ENCODE results near the gene EXPH5. TPM values are rescaled to one million over a fixed set of nuclear protein-coding genes. Genes with fewer than 3 reads are reported as not detected.
"Not testable (repeated sequence)": the region's sequence is repeated elsewhere in the genome, so short reads cannot be mapped to it uniquely, and the experiment has no call there.

Gene EXPH5
- 0.56 and 0.65 TPM in 2 replicates for total RNA-seq

DNA sequence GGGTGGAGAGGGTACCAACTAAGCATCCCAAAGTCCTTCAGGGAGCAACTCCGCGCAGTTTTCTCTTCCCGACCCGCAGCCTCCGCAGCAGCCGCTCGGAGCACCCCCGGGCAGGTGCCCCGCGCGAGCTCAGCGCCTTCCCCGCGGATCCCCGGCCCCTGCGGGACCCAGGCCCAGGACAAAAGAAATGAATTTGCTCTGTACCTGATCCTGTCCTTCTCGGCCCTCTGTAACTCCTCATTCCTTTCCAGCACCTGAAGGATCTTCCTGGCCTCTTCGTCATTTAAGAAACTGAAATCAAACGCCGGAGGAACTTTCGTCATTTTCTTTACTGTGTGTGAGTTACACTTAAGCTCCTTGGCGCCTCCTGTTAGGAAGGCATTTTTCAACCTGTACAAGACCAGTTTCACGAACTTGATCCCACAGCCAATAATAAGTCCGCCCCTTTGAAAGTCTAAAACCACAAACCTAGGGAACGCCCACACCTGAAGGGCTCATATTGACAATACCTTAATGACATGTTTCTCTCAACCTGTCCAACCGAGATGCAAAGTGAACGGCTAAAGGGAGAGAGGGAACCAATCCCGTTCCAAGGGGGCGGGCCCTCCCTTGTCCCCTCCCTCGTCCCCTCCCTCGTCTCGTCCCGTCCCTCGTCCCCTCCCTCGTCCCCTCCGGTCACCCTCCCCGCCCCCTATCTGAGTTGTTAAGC lies at the start of gene EXPH5:
TSS of gene EXPH5 (minus strand) at position 555 of the 709 bp plus-strand sequence. CDS start at position 323, 232 bp downstream.
- DNase-seq (ENCODE audit: low spot score): peak; percentile 76
- Mint-ChIP-seq H3K27ac (peak within 1 kb of the TSS; percentile 75), H3K27me3 (ENCODE audit: insufficient read depth) (peaks cover 29% of the 10 kb centered on the region), H3K9me3 (no peaks in the 10 kb centered on the region), H3K36me3 (ENCODE audit: low read depth) (no peaks in the 10 kb centered on the region), H3K4me3 (peak within 1 kb of the TSS; percentile 89), H3K4me1 (ENCODE audit: low read depth) (peaks cover 23% of the 10 kb centered on the region)
- intact Hi-C loops (cut with micrococcal nuclease): loop anchor here (1.0 to 2.0 kb wide), 10 partner anchors 28 to 1028 kb away; partner anchors contain the start of genes ALKBH8, ATM, C11orf65 and CUL5

- H3K27ac Mint-ChIP-seq; H3K9me3 Mint-ChIP-seq; H3K4me1 Mint-ChIP-seq (ENCODE audit: low read depth); H3K4me3 Mint-ChIP-seq; H3K36me3 Mint-ChIP-seq (ENCODE audit: low read depth); intact Hi-C loops (cut with micrococcal nuclease); DNase-seq (ENCODE audit: low spot score): not testable (repeated sequence)
- H3K27me3 Mint-ChIP-seq (ENCODE audit: insufficient read depth): peaks cover 15% of the 10 kb centered on the region
Observed at GRCh38 chr11:108641752-108642151, 48.2 kb upstream of the EXPH5 start.

GRCh38 chr11:108639146-108639545 lies 45.6 kb upstream of the EXPH5 start:
- H3K36me3 Mint-ChIP-seq (ENCODE audit: low read depth): no peaks in the 10 kb centered on the region
- intact Hi-C loops (cut with micrococcal nuclease): no loop called here
- no peak for DNase-seq (ENCODE audit: low spot score)
- peaks cover 15% of the 10 kb centered on the region for H3K27me3 Mint-ChIP-seq (ENCODE audit: insufficient read depth)
- no peaks in the 10 kb centered on the region for H3K4me1 Mint-ChIP-seq (ENCODE audit: low read depth)
- no peak overlapping the region for H3K4me3 Mint-ChIP-seq
- no peak overlapping the region for H3K27ac Mint-ChIP-seq
- H3K9me3 Mint-ChIP-seq: no peaks in the 10 kb centered on the region

DNA sequence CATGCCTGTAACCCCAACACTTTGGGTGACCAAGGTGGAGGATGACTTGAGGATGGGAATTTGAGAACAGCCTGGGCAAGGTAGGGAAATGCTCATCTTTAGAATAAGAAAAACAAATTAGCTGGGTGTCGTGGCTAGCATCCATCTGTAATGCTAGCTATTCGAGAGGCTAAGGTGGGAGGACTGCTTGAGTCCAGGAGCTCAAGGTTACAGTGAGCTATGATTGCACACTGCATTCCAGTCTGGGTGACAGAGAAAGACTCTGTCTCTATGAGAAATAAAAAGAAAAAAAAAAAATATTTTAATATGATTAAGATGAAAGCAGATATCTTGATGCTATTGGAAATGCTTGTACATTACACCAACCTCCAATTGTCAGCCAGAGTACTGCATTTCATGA lies 42.7 kb upstream of the EXPH5 start:
- H3K27me3 Mint-ChIP-seq (ENCODE audit: insufficient read depth): peaks cover 12% of the 10 kb centered on the region
- no peaks in the 10 kb centered on the region for H3K4me1 Mint-ChIP-seq (ENCODE audit: low read depth)
- H3K27ac Mint-ChIP-seq: no peak overlapping the region
- H3K36me3 Mint-ChIP-seq (ENCODE audit: low read depth): no peaks in the 10 kb centered on the region
- no peak overlapping the region for H3K4me3 Mint-ChIP-seq
- no peaks in the 10 kb centered on the region for H3K9me3 Mint-ChIP-seq
- DNase-seq (ENCODE audit: low spot score): no peak
- intact Hi-C loops (cut with micrococcal nuclease): no loop called here

DNA sequence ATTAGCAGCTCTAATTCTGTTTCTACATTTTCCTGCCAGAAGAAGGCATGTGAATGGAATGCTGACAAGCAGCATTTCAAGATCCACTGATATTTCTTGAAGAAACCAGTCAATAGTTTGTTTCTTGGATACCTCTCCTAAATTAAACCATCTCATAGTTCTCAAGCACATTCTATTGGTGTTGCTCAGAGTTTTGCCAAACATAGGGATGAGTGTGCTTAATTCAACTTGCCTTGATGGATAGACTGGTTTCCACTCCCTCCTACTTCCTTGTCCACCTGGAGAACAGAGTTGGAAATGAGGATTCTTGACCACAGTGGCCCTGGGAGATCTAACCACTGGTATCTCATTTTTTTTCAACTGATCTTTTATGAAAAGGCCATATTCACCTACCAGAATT lies 41.5 kb upstream of the EXPH5 start:
- no peaks in the 10 kb centered on the region for H3K4me1 Mint-ChIP-seq (ENCODE audit: low read depth)
- intact Hi-C loops (cut with micrococcal nuclease): no loop called here
- no peak overlapping the region for H3K27ac Mint-ChIP-seq
- H3K4me3 Mint-ChIP-seq: no peak overlapping the region
- peaks cover 16% of the 10 kb centered on the region for H3K27me3 Mint-ChIP-seq (ENCODE audit: insufficient read depth)
- DNase-seq (ENCODE audit: low spot score): no peak
- H3K36me3 Mint-ChIP-seq (ENCODE audit: low read depth): no peaks in the 10 kb centered on the region
- H3K9me3 Mint-ChIP-seq: no peaks in the 10 kb centered on the region

- no peak overlapping the region for H3K4me3 Mint-ChIP-seq
- DNase-seq (ENCODE audit: low spot score): no peak
- H3K36me3 Mint-ChIP-seq (ENCODE audit: low read depth): no peaks in the 10 kb centered on the region
- peaks cover 8% of the 10 kb centered on the region for H3K27me3 Mint-ChIP-seq (ENCODE audit: insufficient read depth)
- H3K27ac Mint-ChIP-seq: no peak overlapping the region
- no peaks in the 10 kb centered on the region for H3K9me3 Mint-ChIP-seq
- H3K4me1 Mint-ChIP-seq (ENCODE audit: low read depth): no peaks in the 10 kb centered on the region
- intact Hi-C loops (cut with micrococcal nuclease): no loop called here
Observed at GRCh38 chr11:108632041-108632704, 38.6 kb upstream of the EXPH5 start.

- Mint-ChIP-seq H3K27ac (no peak overlapping the region), H3K9me3 (no peaks in the 10 kb centered on the region), H3K27me3 (ENCODE audit: insufficient read depth) (peaks cover 6% of the 10 kb centered on the region), H3K4me3 (no peak overlapping the region), H3K4me1 (ENCODE audit: low read depth) (peaks cover 7% of the 10 kb centered on the region), H3K36me3 (ENCODE audit: low read depth) (no peaks in the 10 kb centered on the region)
- DNase-seq (ENCODE audit: low spot score): no peak
- intact Hi-C loops (cut with micrococcal nuclease): no loop called here
Observed at GRCh38 chr11:108629274-108629673, 35.7 kb upstream of the EXPH5 start.

DNA sequence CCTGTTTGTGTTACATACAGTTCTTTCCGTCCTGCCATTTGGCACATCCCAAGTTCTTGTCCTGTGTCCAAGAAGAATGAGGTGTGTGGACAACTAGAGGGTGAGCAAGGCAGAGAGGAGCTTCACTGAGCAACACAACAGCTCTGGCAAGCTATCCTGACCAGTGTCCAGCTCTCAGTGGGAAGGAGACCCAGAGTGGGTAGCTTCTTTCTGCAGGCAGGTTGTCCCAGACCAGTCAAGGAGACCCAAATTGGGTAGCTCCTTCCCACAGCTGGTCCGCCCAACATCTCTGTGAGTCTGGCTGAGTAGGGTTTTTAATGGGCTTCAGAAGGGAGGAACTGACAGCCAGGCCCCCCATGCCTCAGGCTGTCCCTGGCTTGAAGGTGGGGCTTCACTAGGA lies 35.2 kb upstream of the EXPH5 start:
- no peaks in the 10 kb centered on the region for H3K36me3 Mint-ChIP-seq (ENCODE audit: low read depth)
- H3K4me1 Mint-ChIP-seq (ENCODE audit: low read depth): peaks cover 8% of the 10 kb centered on the region
- intact Hi-C loops (cut with micrococcal nuclease): no loop called here
- no peak overlapping the region for H3K4me3 Mint-ChIP-seq
- no peak overlapping the region for H3K27ac Mint-ChIP-seq
- H3K9me3 Mint-ChIP-seq: no peaks in the 10 kb centered on the region
- H3K27me3 Mint-ChIP-seq (ENCODE audit: insufficient read depth): peaks cover 6% of the 10 kb centered on the region
- DNase-seq (ENCODE audit: low spot score): no peak

- intact Hi-C loops (cut with micrococcal nuclease): no loop called here
- H3K36me3 Mint-ChIP-seq (ENCODE audit: low read depth): no peaks in the 10 kb centered on the region
- H3K9me3 Mint-ChIP-seq: no peaks in the 10 kb centered on the region
- H3K27me3 Mint-ChIP-seq (ENCODE audit: insufficient read depth): peaks cover 6% of the 10 kb centered on the region
- H3K27ac Mint-ChIP-seq: no peak overlapping the region
- no peak overlapping the region for H3K4me3 Mint-ChIP-seq
- no peak for DNase-seq (ENCODE audit: low spot score)
- peaks cover 8% of the 10 kb centered on the region for H3K4me1 Mint-ChIP-seq (ENCODE audit: low read depth)
Observed at GRCh38 chr11:108628326-108628725, 34.8 kb upstream of the EXPH5 start.

- Mint-ChIP-seq H3K27me3 (ENCODE audit: insufficient read depth) (peaks cover 6% of the 10 kb centered on the region), H3K4me1 (ENCODE audit: low read depth) (peaks cover 18% of the 10 kb centered on the region), H3K4me3 (no peak overlapping the region), H3K27ac (no peak overlapping the region), H3K36me3 (ENCODE audit: low read depth) (no peaks in the 10 kb centered on the region), H3K9me3 (no peaks in the 10 kb centered on the region)
- DNase-seq (ENCODE audit: low spot score): no peak
- intact Hi-C loops (cut with micrococcal nuclease): loop anchor here (5.0 kb wide), 2 partner anchors 108 to 128 kb away; no protein-coding TSS in a partner anchor
Observed at GRCh38 chr11:108624196-108624925, 30.8 kb upstream of the EXPH5 start.

DNA sequence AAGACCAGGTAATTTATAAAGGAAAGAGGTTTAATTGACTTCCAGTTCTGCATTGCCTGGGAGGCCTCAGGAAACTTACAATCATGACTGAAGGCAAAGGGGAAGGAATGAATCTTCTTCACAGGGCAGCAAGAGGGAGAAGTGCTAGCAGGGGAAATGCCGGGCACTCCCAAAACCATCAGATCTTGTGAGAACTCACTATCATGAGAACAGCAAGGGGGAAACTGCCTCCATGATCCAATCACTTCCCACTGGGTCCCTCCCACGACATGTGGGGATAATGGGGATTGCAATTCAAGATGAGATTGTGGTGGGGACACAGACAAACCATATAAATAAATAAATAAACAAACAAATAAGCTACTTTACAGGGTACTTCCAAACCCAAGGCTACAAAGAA lies 28.8 kb upstream of the EXPH5 start:
- H3K9me3 Mint-ChIP-seq: no peaks in the 10 kb centered on the region
- H3K36me3 Mint-ChIP-seq (ENCODE audit: low read depth): no peaks in the 10 kb centered on the region
- DNase-seq (ENCODE audit: low spot score): no peak
- peaks cover 18% of the 10 kb centered on the region for H3K4me1 Mint-ChIP-seq (ENCODE audit: low read depth)
- intact Hi-C loops (cut with micrococcal nuclease): loop anchor here (5.0 kb wide), 2 partner anchors 110 to 130 kb away; no protein-coding TSS in a partner anchor
- H3K27me3 Mint-ChIP-seq (ENCODE audit: insufficient read depth): peaks cover 7% of the 10 kb centered on the region
- no peak overlapping the region for H3K27ac Mint-ChIP-seq
- H3K4me3 Mint-ChIP-seq: no peak overlapping the region

DNA sequence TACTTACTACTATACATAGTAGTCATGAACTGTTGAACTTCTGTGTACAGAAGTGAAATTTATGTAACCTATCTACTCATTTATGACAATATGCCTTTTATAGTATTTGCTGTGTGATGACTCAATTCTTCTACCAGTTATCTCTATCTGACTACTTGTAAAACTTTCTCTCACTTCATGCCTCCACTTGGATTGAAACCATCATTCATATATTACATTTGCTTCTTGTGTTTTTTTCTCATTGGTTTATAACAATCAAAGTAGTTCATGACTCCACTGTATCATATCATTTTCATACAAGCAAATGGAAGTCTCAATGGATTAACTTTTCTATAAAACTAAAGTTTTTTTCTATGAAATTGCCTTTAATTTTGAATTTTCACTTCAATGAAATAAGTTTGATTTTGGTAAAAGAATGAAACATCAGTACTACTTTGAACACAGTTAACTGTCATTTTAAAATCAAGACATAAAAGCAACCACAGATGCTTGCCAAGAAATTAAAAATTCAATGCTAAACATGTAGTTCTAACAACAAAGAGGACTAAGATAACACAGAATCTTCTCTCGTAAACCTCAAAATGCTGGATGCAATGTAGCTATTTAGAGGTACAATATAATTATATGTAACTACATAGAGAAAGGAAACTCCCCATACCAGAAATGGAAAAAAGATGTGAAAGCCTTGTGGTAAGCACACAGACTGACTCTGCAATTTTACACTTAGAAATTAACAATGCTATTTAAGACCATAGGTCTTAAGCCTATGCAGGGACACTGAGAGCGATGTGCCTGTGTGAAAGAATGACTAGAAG lies 27.6 kb upstream of the EXPH5 start:
- H3K4me1 Mint-ChIP-seq (ENCODE audit: low read depth): peaks cover 18% of the 10 kb centered on the region
- H3K27ac Mint-ChIP-seq: no peak overlapping the region
- intact Hi-C loops (cut with micrococcal nuclease): loop anchor here (1.0 to 5.0 kb wide), 9 partner anchors 28 to 398 kb away; partner anchors contain the start of genes ATM, C11orf65 and EXPH5
- no peaks in the 10 kb centered on the region for H3K36me3 Mint-ChIP-seq (ENCODE audit: low read depth)
- no peaks in the 10 kb centered on the region for H3K9me3 Mint-ChIP-seq
- DNase-seq (ENCODE audit: low spot score): no peak
- H3K4me3 Mint-ChIP-seq: no peak overlapping the region
- H3K27me3 Mint-ChIP-seq (ENCODE audit: insufficient read depth): peaks cover 7% of the 10 kb centered on the region

Data from activated T-helper 1 cell treated with anti-CD3 and anti-CD28 coated beads, Interleukin-12 subunit alpha, Interleukin-12 subunit beta, Interleukin-2, Interleukin-4 antibody, amounts not matched to agents 30 ng/mL and 10 ng/mL and 1 ng/mL, durations not matched to agents 14 hours and 24 hours and 36 hours (primary cell).